RPMI8226 (cell line): ENCODE data around the gene MLXIP.

Source experiments
- DNase-seq: peaks from one replicate; pipeline ENCODE4 v3.0.0-alpha.2; 2015

MLXIP gene

DNA sequence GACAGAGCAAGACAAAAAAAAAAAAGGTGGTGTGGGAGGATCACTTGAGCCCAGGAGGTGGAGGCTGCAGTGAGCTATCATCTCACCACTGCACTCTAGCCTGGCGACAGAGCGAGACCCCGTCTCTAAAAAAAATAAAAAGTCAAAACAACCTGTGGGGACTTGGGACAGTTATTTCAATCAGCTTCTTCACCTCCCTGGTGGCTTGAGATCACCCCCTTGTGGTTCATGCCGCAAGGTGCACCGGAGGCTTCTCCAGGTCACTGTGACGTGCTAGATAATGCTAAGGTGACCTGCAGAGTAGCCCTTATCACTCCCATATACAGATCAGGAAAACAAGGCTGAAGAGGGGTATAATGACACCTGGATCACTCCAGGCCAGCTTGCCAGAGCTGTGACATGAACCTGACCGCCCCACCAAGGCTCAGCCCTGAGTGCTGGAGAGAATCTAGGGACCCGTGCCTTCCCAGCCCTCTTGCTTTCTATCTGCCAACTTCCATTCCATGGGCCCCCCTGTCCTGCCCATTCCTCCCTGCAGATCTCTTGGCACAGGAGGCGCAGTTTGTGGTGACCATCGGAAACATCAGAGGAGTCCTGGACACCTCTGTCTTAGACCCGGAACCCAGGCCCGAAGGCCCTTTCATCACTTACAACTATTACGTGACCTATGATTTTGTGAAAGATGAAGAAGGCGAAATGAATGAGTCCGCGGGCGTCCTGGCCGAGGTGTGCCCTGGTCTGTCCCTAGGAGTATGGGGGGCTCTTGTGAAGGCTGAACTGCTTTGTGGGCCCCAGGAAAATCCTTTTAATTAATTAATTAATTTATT, 112.5 kb downstream of the MLXIP start:
- DNase-seq: peak; percentile 82

DNA sequence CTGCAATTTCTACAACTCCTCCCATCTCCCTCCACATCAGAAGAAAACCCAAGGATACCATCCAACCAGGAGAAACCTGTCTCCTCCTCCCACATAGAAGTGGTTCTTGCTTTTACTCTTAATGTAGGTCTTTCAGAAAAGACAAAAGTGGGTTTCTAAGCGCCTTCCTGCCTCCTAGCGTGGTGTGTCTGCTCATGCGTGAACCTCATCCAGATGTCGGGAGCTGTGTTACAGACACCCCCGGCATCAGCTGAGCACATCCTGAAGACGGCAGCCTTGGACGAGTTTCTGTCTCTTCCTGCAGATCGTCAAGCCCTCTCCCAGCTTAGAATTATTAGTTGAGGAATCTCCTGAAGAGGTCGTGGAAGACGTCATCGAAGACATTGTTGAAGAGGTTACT, 113.9 kb downstream of the MLXIP start:
- DNase-seq: no peak

DNA sequence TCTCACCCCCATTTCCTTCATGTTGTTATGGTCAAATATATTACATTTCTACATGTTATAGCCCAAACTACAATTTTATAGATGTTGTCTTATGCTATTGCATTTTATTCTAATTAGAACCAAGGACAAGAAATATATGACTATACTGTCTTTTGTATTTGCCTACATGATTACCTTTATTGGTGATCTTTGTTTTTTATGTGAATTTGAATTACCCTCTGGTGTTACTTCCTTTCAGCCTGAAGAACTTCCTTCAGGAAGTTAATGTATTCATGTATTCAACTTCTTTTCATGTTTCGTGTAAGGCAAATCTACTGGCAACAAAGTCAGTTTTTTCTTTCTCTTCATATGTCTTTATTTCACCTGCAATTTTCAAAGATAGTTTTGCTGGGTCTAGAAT, 116.2 kb downstream of the MLXIP start:
- no peak for DNase-seq

DNA sequence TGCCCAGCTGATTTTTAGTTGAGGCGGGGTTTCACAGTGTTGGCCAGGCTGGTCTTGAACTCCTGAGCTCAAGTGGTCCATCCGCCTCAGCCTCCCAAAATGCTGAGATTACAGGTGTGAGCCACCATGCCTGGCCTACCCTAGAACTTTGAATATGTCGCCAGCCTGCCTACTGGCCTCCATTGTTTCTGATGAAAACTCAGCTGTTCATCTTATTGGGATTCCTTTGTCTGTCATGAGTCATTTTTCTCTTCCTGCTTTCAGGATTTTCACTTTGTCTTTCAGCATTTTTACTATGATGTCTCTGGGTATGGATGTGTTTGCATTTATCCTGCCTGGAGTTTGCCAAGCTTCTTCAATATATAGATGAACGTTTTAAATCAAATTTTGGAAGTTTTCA, 116.8 kb downstream of the MLXIP start:
- no peak for DNase-seq
